ENCODE measurements around the gene ATXN1L. TPM values are rescaled to one million over a fixed set of nuclear protein-coding genes. Genes with fewer than 3 reads are reported as not detected.
"Not testable (repeated sequence)": the region's sequence is repeated elsewhere in the genome, so short reads cannot be mapped to it uniquely, and the experiment has no call there.

The ATXN1L gene
- polyA plus RNA-seq, 1 donor, result 21.2 TPM

DNA sequence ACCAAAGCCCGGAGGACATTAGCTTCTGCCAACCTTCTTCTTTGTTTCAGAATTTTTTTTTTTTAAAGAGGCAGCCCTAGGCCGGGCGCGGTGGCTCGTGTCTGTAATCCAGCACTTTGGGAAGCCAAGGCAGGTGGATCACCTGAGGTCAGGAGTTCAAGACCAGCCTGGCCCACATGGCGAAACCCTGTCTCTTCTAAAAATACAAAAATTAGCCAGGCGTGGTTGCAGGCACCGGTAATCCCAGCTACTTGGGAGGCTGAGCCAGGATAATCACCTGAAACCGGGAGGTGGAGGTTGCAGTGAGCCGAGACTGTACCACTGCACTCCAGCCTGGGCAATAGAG is 28.6 kb upstream of the ATXN1L start:
- H3K9me3 ChIP-seq (ENCODE audit: control insufficient read depth, low read depth, low read length); H3K4me1 ChIP-seq (ENCODE audit: control insufficient read depth, insufficient read depth, low read length); DNase-seq; H3K36me3 ChIP-seq (ENCODE audit: control insufficient read depth, insufficient read depth, low read length); H3K27me3 ChIP-seq (ENCODE audit: control insufficient read depth, insufficient read depth, low read length); H3K27ac ChIP-seq (ENCODE audit: low read length); H3K4me3 ChIP-seq (ENCODE audit: low read length): not testable (repeated sequence)
- no CpG with 5 or more reads among the region's 10 CpGs for WGBS (ENCODE audit: insufficient coverage, low lambda C conversion rate)

DNA sequence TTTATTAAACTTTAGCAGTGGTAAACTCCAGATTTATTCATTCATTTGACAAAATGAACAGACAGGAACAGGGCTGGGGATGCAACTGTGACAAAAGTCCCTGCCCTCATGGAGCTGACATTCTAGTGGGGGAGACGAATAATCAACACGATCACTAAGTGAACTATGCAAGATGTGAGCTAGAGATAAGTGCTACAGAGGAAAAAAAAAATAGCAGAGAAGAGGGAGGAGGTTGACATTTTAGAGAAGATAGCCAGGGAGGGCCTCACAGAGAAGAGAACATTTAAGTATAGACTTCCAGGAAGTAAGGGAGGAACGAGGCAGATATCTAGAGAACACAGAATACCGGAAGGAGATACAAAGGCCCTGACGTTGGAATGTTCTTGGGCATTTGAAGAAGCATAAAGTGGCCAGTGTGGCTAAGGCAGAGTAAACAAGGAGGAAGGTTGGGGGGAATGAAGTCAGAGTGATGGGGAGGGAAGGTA is 19.2 kb upstream of the ATXN1L start:
- H3K36me3 ChIP-seq (ENCODE audit: control insufficient read depth, insufficient read depth, low read length), result no peaks in the 10 kb centered on the region
- H3K27ac ChIP-seq (ENCODE audit: low read length), result no peak overlapping the region
- 75% methylated on average over 2 of the region's 5 CpGs for WGBS (ENCODE audit: insufficient coverage, low lambda C conversion rate)
- H3K27me3 ChIP-seq (ENCODE audit: control insufficient read depth, insufficient read depth, low read length), result no peaks in the 10 kb centered on the region
- no peaks in the 10 kb centered on the region for H3K9me3 ChIP-seq (ENCODE audit: control insufficient read depth, low read depth, low read length)
- H3K4me3 ChIP-seq (ENCODE audit: low read length), result no peak overlapping the region
- DNase-seq, result no peak
- H3K4me1 ChIP-seq (ENCODE audit: control insufficient read depth, insufficient read depth, low read length), result no peaks in the 10 kb centered on the region

DNA sequence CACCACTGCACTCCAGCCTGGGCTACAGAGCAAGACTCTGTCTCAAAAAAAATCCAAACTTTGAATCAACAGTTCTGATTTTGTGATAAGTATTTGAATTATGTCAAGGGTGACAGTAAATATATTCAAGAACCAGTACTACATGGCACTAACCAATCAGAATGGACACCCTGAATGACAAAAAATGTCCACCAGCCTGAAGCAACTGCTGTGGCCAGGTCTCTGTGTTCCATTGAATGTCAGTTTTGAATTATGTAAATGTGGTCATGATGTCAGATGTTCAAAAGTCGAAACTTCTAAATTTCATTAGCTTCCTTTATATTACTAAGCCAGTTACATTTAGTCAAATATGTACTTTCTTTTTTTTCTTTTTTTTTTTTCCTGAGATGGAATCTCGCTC is 15.4 kb upstream of the ATXN1L start:
- no CpG with 5 or more reads among the region's 2 CpGs for WGBS (ENCODE audit: insufficient coverage, low lambda C conversion rate)

DNA sequence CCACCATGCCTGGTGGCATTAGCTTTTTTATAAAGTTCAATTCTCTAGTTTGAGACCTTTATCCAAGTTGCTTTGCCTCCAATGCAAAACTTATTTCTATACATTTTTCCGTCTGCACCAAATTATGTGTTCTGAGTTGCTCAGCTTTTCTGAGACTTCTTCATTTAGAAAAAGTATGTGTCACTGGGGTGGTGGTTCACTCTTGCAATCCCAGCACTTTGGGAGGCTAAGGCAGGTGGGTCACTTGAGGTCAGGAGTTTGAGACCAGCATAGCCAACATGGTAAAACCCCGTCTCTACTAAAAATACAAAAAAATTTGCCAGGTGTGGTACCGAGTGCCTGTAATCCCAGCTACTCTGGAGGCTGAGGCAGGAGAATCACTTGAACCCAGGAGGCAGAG is 14.1 kb upstream of the ATXN1L start:
- not testable (repeated sequence) for H3K9me3 ChIP-seq (ENCODE audit: control insufficient read depth, low read depth, low read length); H3K27ac ChIP-seq (ENCODE audit: low read length)
- WGBS (ENCODE audit: insufficient coverage, low lambda C conversion rate), result no CpG with 5 or more reads among the region's 3 CpGs

More for the DNA sequence above, 15.4 kb upstream of the ATXN1L start:
- DNase-seq, result no peak
- no peak overlapping the region for H3K27ac ChIP-seq (ENCODE audit: low read length)
- H3K27me3 ChIP-seq (ENCODE audit: control insufficient read depth, insufficient read depth, low read length), result no peaks in the 10 kb centered on the region
- H3K9me3 ChIP-seq (ENCODE audit: control insufficient read depth, low read depth, low read length), result no peaks in the 10 kb centered on the region
- H3K36me3 ChIP-seq (ENCODE audit: control insufficient read depth, insufficient read depth, low read length), result no peaks in the 10 kb centered on the region
- H3K4me3 ChIP-seq (ENCODE audit: low read length), result no peak overlapping the region
- H3K4me1 ChIP-seq (ENCODE audit: control insufficient read depth, insufficient read depth, low read length), result no peaks in the 10 kb centered on the region

DNA sequence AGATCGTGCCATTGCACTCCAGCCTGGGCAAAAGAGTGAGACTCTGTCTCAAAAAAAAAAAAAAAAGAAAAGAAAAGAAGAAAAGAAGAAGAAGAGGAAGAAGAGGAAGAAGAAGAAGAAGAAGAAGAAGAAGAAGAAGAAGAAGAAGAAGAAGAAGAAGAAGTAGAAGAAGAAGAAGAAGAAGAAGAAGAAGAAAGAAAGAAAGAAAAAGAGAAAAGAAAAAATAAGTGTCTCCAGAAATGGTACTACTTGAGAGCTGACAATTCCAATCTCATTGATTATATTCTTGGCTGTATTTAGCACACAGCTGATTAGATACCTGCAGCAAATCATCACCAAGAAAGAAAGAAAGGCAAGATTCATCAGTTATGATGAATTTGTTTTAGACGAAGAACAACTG is 13.7 kb upstream of the ATXN1L start:
- H3K36me3 ChIP-seq (ENCODE audit: control insufficient read depth, insufficient read depth, low read length); H3K27ac ChIP-seq (ENCODE audit: low read length); H3K4me3 ChIP-seq (ENCODE audit: low read length); H3K9me3 ChIP-seq (ENCODE audit: control insufficient read depth, low read depth, low read length); DNase-seq; H3K27me3 ChIP-seq (ENCODE audit: control insufficient read depth, insufficient read depth, low read length); H3K4me1 ChIP-seq (ENCODE audit: control insufficient read depth, insufficient read depth, low read length): not testable (repeated sequence)
- 60% methylated on average over 1 of the region's 2 CpGs for WGBS (ENCODE audit: insufficient coverage, low lambda C conversion rate)

More for the DNA sequence above, 14.1 kb upstream of the ATXN1L start:
- H3K4me3 ChIP-seq (ENCODE audit: low read length); H3K4me1 ChIP-seq (ENCODE audit: control insufficient read depth, insufficient read depth, low read length); H3K27me3 ChIP-seq (ENCODE audit: control insufficient read depth, insufficient read depth, low read length); H3K36me3 ChIP-seq (ENCODE audit: control insufficient read depth, insufficient read depth, low read length); DNase-seq: not testable (repeated sequence)

DNA sequence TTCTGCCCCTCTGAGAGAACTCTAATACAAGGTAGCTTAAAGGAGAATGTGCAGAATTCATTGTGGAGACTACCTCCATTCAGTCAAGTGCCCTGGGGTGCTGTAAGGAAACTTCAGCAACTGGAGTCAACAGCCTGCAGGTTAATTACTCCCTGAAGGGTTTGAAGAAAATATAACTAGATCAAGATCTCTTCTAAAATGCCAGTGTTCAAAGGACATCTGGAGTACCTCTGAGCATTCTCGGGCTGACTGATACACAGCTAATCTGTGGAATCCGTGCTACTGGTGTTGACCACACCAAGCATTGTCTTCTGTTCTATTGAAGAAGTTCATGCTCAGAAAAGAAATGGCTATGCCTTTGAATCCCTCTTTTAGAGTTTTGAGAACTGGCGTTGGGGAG is 11.5 kb upstream of the ATXN1L start:
- Histone ChIP-seq H3K4me3 (ENCODE audit: low read length) (no peak overlapping the region), H3K9me3 (ENCODE audit: control insufficient read depth, low read depth, low read length) (no peaks in the 10 kb centered on the region), H3K36me3 (ENCODE audit: control insufficient read depth, insufficient read depth, low read length) (no peaks in the 10 kb centered on the region), H3K4me1 (ENCODE audit: control insufficient read depth, insufficient read depth, low read length) (no peaks in the 10 kb centered on the region), H3K27ac (ENCODE audit: low read length) (no peak overlapping the region), H3K27me3 (ENCODE audit: control insufficient read depth, insufficient read depth, low read length) (no peaks in the 10 kb centered on the region)
- DNase-seq, result no peak
- WGBS (ENCODE audit: insufficient coverage, low lambda C conversion rate), result 80% methylated on average over 1 of the region's 3 CpGs

DNA sequence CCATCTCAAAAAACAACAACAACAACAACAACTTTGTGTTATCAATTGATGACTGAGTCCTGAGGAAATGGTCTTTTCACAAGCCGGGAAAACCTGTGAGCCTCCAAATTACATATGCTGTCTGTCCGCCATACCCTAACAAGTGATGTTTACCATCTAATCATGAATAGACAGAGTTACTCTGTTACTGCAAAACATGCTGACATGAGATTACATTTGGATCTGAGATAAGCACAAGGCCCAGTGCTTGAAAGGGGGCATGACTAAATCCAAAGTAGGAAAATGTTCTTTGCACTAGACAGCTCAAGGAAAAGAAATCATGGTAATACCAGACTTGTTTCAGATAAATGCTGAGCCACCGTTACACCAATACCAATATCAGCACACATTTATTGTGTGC is 8.6 kb upstream of the ATXN1L start:
- Histone ChIP-seq H3K4me3 (ENCODE audit: low read length) (no peak overlapping the region), H3K4me1 (ENCODE audit: control insufficient read depth, insufficient read depth, low read length) (no peaks in the 10 kb centered on the region), H3K9me3 (ENCODE audit: control insufficient read depth, low read depth, low read length) (no peaks in the 10 kb centered on the region), H3K27ac (ENCODE audit: low read length) (no peak overlapping the region), H3K36me3 (ENCODE audit: control insufficient read depth, insufficient read depth, low read length) (no peaks in the 10 kb centered on the region), H3K27me3 (ENCODE audit: control insufficient read depth, insufficient read depth, low read length) (no peaks in the 10 kb centered on the region)
- no CpG with 5 or more reads among the region's 3 CpGs for WGBS (ENCODE audit: insufficient coverage, low lambda C conversion rate)
- DNase-seq, result no peak

DNA sequence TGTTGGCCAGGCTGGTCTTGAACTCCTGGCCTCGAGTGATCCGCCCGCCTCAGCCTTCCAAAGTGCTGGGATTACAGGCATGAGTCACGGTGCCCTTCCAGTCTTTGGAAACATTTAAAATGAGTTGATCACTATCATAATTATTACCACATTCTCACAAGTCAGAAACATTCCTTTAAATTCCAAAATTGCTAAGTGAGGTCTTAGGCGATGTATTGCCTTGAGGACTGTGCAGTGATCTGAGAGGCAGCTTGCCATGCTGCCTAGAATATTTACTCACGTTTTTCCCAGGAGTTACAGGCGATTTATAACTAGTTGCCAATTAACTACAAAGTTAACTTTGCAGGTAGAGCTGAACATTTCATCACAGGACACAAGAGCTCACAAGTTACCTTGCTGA is 5.7 kb upstream of the ATXN1L start:
- Histone ChIP-seq H3K4me1 (ENCODE audit: control insufficient read depth, insufficient read depth, low read length) (no peaks in the 10 kb centered on the region), H3K9me3 (ENCODE audit: control insufficient read depth, low read depth, low read length) (no peaks in the 10 kb centered on the region), H3K27ac (ENCODE audit: low read length) (peak overlapping the region; percentile 24), H3K27me3 (ENCODE audit: control insufficient read depth, insufficient read depth, low read length) (no peaks in the 10 kb centered on the region), H3K4me3 (ENCODE audit: low read length) (no peak overlapping the region), H3K36me3 (ENCODE audit: control insufficient read depth, insufficient read depth, low read length) (no peaks in the 10 kb centered on the region)
- 60% methylated on average over 1 of the region's 7 CpGs for WGBS (ENCODE audit: insufficient coverage, low lambda C conversion rate)
- peak; percentile 13 to 18 for DNase-seq

DNA sequence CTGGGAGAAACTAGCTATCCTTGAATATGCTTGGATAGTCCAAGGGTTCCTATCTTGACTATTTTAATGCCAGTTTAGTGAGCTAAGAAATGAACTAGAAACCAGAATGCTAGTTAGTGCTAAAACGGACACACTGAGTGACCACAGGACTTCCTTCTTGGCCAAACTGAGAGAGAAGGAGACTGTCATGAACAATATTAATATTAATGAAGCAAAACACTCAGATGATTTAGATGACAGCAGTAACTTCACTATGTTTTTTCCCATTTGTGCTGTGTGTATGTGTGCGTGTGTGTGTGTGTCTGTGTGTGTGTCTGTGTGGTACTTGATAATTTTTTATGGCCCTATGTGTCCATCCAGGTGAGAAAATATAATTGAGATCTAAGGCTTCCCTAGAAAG is 2.2 kb upstream of the ATXN1L start:
- no CpG with 5 or more reads among the region's 2 CpGs for WGBS (ENCODE audit: insufficient coverage, low lambda C conversion rate)

DNA sequence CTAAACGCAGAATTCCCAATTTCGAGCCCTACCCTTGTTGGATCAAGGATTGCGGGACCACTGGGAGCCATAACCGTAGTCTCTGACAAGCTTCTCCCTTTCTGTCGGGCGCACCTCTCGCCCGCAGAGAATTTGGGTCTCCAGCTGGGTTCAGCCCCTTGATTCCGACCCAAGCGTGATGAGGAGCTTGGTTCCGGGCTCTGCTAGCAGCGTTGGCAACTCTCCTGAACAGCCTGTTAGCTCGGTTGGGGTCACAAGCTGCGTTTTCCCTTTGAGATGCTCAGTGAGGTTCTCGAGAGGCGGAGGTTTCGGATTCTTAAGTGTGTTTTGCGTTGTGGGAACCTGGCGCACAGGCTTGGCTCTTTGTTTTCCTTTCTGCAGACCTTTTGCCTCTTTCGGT is 655 bp downstream of the ATXN1L start:
- Histone ChIP-seq H3K36me3 (ENCODE audit: control insufficient read depth, insufficient read depth, low read length) (peaks cover 31% of the 10 kb centered on the region), H3K9me3 (ENCODE audit: control insufficient read depth, low read depth, low read length) (no peaks in the 10 kb centered on the region), H3K27me3 (ENCODE audit: control insufficient read depth, insufficient read depth, low read length) (no peaks in the 10 kb centered on the region), H3K4me1 (ENCODE audit: control insufficient read depth, insufficient read depth, low read length) (peaks cover 7% of the 10 kb centered on the region), H3K27ac (ENCODE audit: low read length) (peak overlapping the region; percentile 71), H3K4me3 (ENCODE audit: low read length) (peak overlapping the region; percentile 100)
- no CpG with 5 or more reads among the region's 20 CpGs for WGBS (ENCODE audit: insufficient coverage, low lambda C conversion rate)
- DNase-seq, result peak in 1 of 2 donors; percentile 37

More for the DNA sequence above, 2.2 kb upstream of the ATXN1L start:
- no peaks in the 10 kb centered on the region for H3K9me3 ChIP-seq (ENCODE audit: control insufficient read depth, low read depth, low read length)
- DNase-seq, result no peak
- peaks cover 7% of the 10 kb centered on the region for H3K4me1 ChIP-seq (ENCODE audit: control insufficient read depth, insufficient read depth, low read length)
- H3K27ac ChIP-seq (ENCODE audit: low read length), result no peak overlapping the region
- no peaks in the 10 kb centered on the region for H3K27me3 ChIP-seq (ENCODE audit: control insufficient read depth, insufficient read depth, low read length)
- H3K4me3 ChIP-seq (ENCODE audit: low read length), result no peak overlapping the region
- peaks cover 4% of the 10 kb centered on the region for H3K36me3 ChIP-seq (ENCODE audit: control insufficient read depth, insufficient read depth, low read length)

DNA sequence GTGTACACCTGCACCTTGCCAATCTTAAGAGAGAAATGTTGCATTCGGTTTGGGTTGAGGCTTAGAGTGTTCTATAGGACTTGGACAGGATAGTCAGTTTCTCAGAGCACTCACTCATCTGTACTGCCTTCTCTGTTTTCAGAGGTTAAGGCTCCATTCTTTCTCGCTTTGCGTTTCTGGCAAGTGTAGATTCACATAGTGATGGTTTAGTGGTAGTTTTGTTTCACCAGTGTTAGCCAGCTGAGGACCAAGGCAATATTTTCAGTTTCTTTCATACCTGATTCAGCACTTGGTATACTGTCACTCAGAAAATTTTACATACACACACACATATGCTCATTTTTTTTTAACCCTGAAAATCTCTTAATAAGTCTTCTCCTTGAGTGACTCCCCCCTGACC is 1.3 kb downstream of the ATXN1L start:
- Histone ChIP-seq H3K36me3 (ENCODE audit: control insufficient read depth, insufficient read depth, low read length) (peaks cover 37% of the 10 kb centered on the region), H3K27ac (ENCODE audit: low read length) (peak overlapping the region; percentile 71), H3K4me1 (ENCODE audit: control insufficient read depth, insufficient read depth, low read length) (peaks cover 7% of the 10 kb centered on the region), H3K27me3 (ENCODE audit: control insufficient read depth, insufficient read depth, low read length) (no peaks in the 10 kb centered on the region), H3K9me3 (ENCODE audit: control insufficient read depth, low read depth, low read length) (no peaks in the 10 kb centered on the region), H3K4me3 (ENCODE audit: low read length) (peak overlapping the region; percentile 100)
- no peak for DNase-seq
- no CpG with 5 or more reads among the region's 3 CpGs for WGBS (ENCODE audit: insufficient coverage, low lambda C conversion rate)

Data from large intestine (tissue), 3 donors.